DMS 273 treated with DMSO at 0.1 percent for 48 hours (cell line): ENCODE results near the gene ATF7IP2.

Experiments used
- DNase-seq: peaks from one replicate; lab custom pipeline; 2025; lab: John Stamatoyannopoulos, UW

Gene ATF7IP2

GRCh38 chr16:10511829-10512228, 126.0 kb downstream of the ATF7IP2 start:
- DNase-seq, result no peak

GRCh38 chr16:10514369-10515055, 128.7 kb downstream of the ATF7IP2 start:
- DNase-seq, result no peak

- DNase-seq, result no peak
Measured at GRCh38 chr16:10517868-10518267, 132.0 kb downstream of the ATF7IP2 start.

GRCh38 chr16:10518479-10519041, 132.7 kb downstream of the ATF7IP2 start:
- DNase-seq, result no peak

GRCh38 chr16:10519297-10519696, 133.4 kb downstream of the ATF7IP2 start:
- DNase-seq, result no peak

GRCh38 chr16:10519929-10520868, 134.3 kb downstream of the ATF7IP2 start:
- DNase-seq, result no peak

GRCh38 chr16:10520869-10521578, 135.2 kb downstream of the ATF7IP2 start:
- no peak for DNase-seq

GRCh38 chr16:10521681-10522274, 135.9 kb downstream of the ATF7IP2 start:
- DNase-seq, result no peak

- DNase-seq, result no peak
Measured at GRCh38 chr16:10522966-10523365, 137.1 kb downstream of the ATF7IP2 start.

GRCh38 chr16:10525214-10525825, 139.5 kb downstream of the ATF7IP2 start:
- no peak for DNase-seq

- DNase-seq, result no peak
Measured at GRCh38 chr16:10526962-10527361, 141.1 kb downstream of the ATF7IP2 start.

- DNase-seq, result no peak
Measured at GRCh38 chr16:10528635-10529034, 142.8 kb downstream of the ATF7IP2 start.

- DNase-seq, result no peak
Measured at GRCh38 chr16:10529895-10530669, 144.2 kb downstream of the ATF7IP2 start.

GRCh38 chr16:10530685-10531084, 144.8 kb downstream of the ATF7IP2 start:
- DNase-seq, result no peak

- DNase-seq, result no peak
Measured at GRCh38 chr16:10531582-10531981, 145.7 kb downstream of the ATF7IP2 start.
